BLaER1 (cell line): Measurements from ENCODE around the gene SDR9C7.
"Not testable (repeated sequence)": the region's sequence is repeated elsewhere in the genome, so short reads cannot be mapped to it uniquely, and the experiment has no call there.

Experiments
- H3K27ac ChIP-seq: shearing (Covaris generic); formaldehyde crosslinking; 2 replicates; pipeline ENCODE4 v1.8.1; 2022
- H3K27me3 ChIP-seq: shearing (Covaris generic); formaldehyde crosslinking; 2 replicates; pipeline ENCODE4 v1.8.1; 2022
- H3K36me3 ChIP-seq: shearing (Covaris generic); formaldehyde crosslinking; 2 replicates; pipeline ENCODE4 v1.8.1; 2022
- H3K4me1 ChIP-seq: shearing (Covaris generic); formaldehyde crosslinking; 2 replicates; pipeline ENCODE4 v1.8.1; 2022
- H3K4me2 ChIP-seq: shearing (Covaris generic); formaldehyde crosslinking; 2 replicates; pipeline ENCODE4 v1.8.1; 2022
- H3K4me3 ChIP-seq: shearing (Covaris generic); formaldehyde crosslinking; 2 replicates; pipeline ENCODE4 v1.8.1; 2022
- H3K9ac ChIP-seq: shearing (Covaris generic); formaldehyde crosslinking; 2 replicates; pipeline ENCODE4 v1.8.1; 2022
- H3K9me3 ChIP-seq: shearing (Covaris generic); formaldehyde crosslinking; 2 replicates; pipeline ENCODE4 v1.8.1; 2022
- H4K20me1 ChIP-seq: shearing (Covaris generic); formaldehyde crosslinking; 2 replicates; pipeline ENCODE4 v1.8.1; 2022
- Cebpa-rat ChIP-seq: shearing (Covaris generic); IDR thresholded peaks from 2 replicates; pipeline ENCODE4 v1.8.1; 2022

Gene SDR9C7

DNA sequence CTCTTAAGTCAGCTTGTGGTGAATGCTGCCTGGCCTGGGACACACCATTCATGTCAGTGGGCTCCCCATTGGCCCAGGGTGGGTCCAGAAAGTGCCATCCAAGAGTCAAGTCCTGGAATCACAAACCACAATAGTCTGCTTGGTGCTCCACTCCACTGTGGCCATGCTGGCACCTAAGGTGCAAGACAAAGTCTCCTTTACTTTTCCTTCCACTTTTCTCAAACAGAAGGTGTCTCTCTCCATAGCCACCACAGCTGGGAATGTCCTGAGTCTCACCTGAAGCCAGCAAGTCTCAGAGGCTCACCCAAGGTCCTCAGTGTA is 14.2 kb upstream of the SDR9C7 start:
- peaks cover 2% of the 10 kb centered on the region for H3K9me3 ChIP-seq
- H3K36me3 ChIP-seq = no peaks in the 10 kb centered on the region
- H3K4me1 ChIP-seq = no peaks in the 10 kb centered on the region
- H3K4me3 ChIP-seq = no peak overlapping the region
- no peak overlapping the region for H3K4me2 ChIP-seq
- no peaks in the 10 kb centered on the region for H3K27me3 ChIP-seq
- no peak overlapping the region for H3K9ac ChIP-seq
- no peaks in the 10 kb centered on the region for H4K20me1 ChIP-seq
- TF ChIP-seq Cebpa-rat = no peak
- H3K27ac ChIP-seq = no peak overlapping the region

DNA sequence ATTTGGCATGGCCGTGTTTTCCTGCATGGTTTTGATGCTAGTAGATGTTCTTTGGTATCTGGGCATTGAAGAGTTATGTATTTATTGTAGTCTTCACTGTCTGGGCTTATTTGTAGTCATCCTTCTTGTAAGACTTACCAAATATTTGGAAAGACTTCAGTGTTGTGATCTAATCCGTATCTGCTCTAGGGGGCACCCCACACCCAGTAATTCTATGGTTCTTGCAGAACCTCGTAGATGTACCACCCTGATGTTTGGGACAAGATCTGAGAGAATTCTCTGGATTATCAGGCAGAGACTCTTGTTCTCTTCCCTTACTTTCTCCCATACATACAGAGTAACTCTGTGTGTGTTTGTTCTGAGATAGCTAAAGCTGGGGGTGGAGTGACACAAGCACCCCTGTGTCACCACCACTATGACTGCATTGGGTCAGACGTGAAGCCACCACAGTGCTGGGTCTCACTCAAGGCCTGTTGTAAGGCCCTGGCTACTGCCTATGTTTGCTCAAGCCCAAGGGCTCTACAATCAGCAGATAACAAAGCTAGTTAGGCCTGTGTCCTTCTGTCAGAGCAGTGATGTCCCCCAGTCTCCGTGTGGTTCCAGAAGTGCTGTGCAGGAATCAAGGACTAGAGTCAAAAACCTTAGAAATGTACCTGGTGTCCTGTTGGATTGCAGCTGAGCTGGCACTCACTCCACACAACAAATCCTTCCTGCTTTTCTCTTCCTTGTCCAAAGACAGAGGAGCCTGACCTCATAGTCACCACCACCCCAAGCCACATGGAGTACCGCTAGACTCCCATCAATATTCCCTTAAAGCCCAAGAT is 13.6 kb upstream of the SDR9C7 start:
- Histone ChIP-seq H3K4me1 (no peaks in the 10 kb centered on the region), H3K36me3 (no peaks in the 10 kb centered on the region), H3K9me3 (peaks cover 8% of the 10 kb centered on the region), H3K27ac (no peak overlapping the region), H3K4me3 (no peak overlapping the region), H4K20me1 (no peaks in the 10 kb centered on the region), H3K27me3 (no peaks in the 10 kb centered on the region), H3K9ac (no peak overlapping the region), H3K4me2 (no peak overlapping the region)
- no peak for TF ChIP-seq Cebpa-rat

- peaks cover 12% of the 10 kb centered on the region for H3K9me3 ChIP-seq
- no peaks in the 10 kb centered on the region for H3K27me3 ChIP-seq
- H3K4me2 ChIP-seq = no peak overlapping the region
- peaks cover 14% of the 10 kb centered on the region for H3K4me1 ChIP-seq
- H3K27ac ChIP-seq = no peak overlapping the region
- H4K20me1 ChIP-seq = no peaks in the 10 kb centered on the region
- no peaks in the 10 kb centered on the region for H3K36me3 ChIP-seq
- no peak overlapping the region for H3K4me3 ChIP-seq
- no peak for TF ChIP-seq Cebpa-rat
- H3K9ac ChIP-seq = no peak overlapping the region
These were observed 9.7 kb upstream of the SDR9C7 start for GRCh38 chr12:56943878-56944277.

DNA sequence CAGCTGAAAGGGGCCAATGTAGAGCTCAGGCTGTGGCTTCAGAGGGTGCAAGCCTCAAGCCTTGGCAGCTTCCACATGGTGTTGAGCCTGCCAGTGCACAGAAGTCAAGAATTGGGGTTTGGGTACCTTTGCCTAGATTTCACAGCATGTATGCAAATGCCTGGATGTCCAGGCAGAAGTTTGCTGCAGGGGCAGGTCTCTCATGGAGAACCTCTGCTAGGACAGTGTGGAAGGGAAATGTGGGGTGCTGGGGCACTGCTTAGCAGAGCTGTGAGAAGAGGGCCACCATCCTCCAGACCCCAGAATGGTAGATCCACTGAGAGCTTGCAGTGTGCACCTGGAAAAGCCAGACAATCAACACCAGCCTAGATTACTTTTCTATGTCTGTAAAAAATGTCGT is 9.2 kb upstream of the SDR9C7 start:
- H3K9ac ChIP-seq, H3K4me2 ChIP-seq, H3K27me3 ChIP-seq, H4K20me1 ChIP-seq, H3K27ac ChIP-seq, H3K36me3 ChIP-seq, H3K4me3 ChIP-seq: not testable (repeated sequence)
- peaks cover 12% of the 10 kb centered on the region for H3K9me3 ChIP-seq
- H3K4me1 ChIP-seq = peaks cover 14% of the 10 kb centered on the region

DNA sequence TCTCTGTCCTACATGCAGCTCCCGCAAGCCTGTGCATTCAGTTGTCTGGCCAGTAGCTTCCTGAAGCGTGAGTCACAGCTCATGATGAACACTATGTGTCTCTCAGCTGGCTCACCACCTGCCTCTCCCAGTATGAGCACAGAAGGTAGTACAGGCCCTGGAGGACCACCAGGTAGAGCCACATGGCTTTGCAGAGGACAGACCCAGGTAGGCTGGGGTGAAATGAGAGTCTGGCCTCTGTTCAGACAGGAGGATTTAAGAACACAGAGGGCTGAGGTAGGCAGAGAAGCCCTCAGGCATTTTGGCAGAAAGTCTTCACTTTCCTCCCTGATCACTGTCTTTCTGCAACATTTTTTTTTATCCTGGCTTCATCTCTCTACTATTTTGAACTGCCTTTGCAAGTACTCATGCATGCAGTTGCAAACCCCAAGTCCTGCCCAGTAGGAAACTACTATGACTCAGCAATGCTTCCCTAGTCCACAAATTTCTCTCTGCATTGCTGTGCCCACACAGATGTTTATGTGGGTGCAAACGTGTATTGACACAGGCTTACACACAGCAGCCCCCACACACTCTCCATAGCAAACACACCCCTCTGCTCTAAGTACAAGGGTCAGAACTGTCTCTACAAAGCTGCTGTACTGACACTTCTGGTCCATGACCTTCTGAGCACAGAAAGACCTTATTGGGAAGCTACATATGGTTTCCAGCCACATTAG is 7.2 kb upstream of the SDR9C7 start:
- Histone ChIP-seq H4K20me1 (no peaks in the 10 kb centered on the region), H3K4me2 (peak overlapping the region; percentile 69), H3K9me3 (peaks cover 12% of the 10 kb centered on the region), H3K4me1 (peaks cover 14% of the 10 kb centered on the region), H3K9ac (no peak overlapping the region), H3K27ac (peak overlapping the region; percentile 60), H3K36me3 (no peaks in the 10 kb centered on the region), H3K27me3 (no peaks in the 10 kb centered on the region), H3K4me3 (no peak overlapping the region)
- TF ChIP-seq Cebpa-rat = no peak

GRCh38 chr12:56940942-56941298 is 6.7 kb upstream of the SDR9C7 start:
- H3K27me3 ChIP-seq, H4K20me1 ChIP-seq, H3K27ac ChIP-seq, H3K4me3 ChIP-seq, H3K9ac ChIP-seq, H3K36me3 ChIP-seq: not testable (repeated sequence)
- H3K9me3 ChIP-seq = peaks cover 12% of the 10 kb centered on the region
- peak overlapping the region; percentile 69; the same call in 1 of the 2 replicates for H3K4me2 ChIP-seq
- H3K4me1 ChIP-seq = peaks cover 14% of the 10 kb centered on the region

- TF ChIP-seq Cebpa-rat = no peak
- Histone ChIP-seq H3K27me3 (no peaks in the 10 kb centered on the region), H4K20me1 (no peaks in the 10 kb centered on the region), H3K9ac (no peak overlapping the region), H3K36me3 (no peaks in the 10 kb centered on the region), H3K4me1 (0 out of 2 replicates have a peak, but pooled peaks cover 4% of the 10 kb centered on the region), H3K27ac (no peak overlapping the region), H3K4me3 (no peak overlapping the region), H3K4me2 (no peak overlapping the region), H3K9me3 (no peaks in the 10 kb centered on the region)
These were observed 1.5 kb upstream of the SDR9C7 start for GRCh38 chr12:56935752-56936151.

GRCh38 chr12:56935157-56935556 is 949 bp upstream of the SDR9C7 start:
- no peak for TF ChIP-seq Cebpa-rat
- Histone ChIP-seq H3K4me3 (no peak overlapping the region), H3K9ac (no peak overlapping the region), H4K20me1 (no peaks in the 10 kb centered on the region), H3K36me3 (no peaks in the 10 kb centered on the region), H3K4me1 (0 out of 2 replicates have a peak, but pooled peaks cover 4% of the 10 kb centered on the region), H3K27ac (no peak overlapping the region), H3K4me2 (no peak overlapping the region), H3K27me3 (no peaks in the 10 kb centered on the region), H3K9me3 (no peaks in the 10 kb centered on the region)

DNA sequence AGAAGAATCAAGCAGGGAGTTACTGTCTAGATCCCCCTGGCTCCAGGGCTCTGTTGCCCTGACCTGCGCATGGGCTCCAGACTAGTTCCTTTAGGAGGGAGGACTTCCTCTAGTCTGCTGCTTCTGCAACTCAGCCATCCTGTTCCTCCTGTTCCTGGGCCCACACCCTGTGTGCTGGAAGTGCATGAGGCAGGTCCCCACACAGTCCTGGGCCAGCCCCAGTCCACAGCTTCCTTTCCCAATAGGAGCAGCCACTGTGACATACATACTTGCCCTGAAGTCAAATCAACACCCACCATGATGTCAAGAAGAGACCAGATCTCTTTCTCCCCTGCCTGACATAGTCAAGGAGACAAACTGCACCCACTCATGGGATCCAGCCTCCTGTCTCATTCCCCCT is 1.3 kb downstream of the SDR9C7 start:
- TF ChIP-seq Cebpa-rat = no peak
- H3K9me3 ChIP-seq = no peaks in the 10 kb centered on the region
- no peak overlapping the region for H3K4me2 ChIP-seq

GRCh38 chr12:56932146-56932545 is 2.1 kb downstream of the SDR9C7 start:
- Histone ChIP-seq H3K9ac (no peak overlapping the region), H3K9me3 (no peaks in the 10 kb centered on the region), H3K4me3 (no peak overlapping the region), H3K4me1 (0 out of 2 replicates have a peak, but pooled peaks cover 4% of the 10 kb centered on the region), H3K36me3 (no peaks in the 10 kb centered on the region), H3K27ac (no peak overlapping the region), H3K27me3 (no peaks in the 10 kb centered on the region), H3K4me2 (no peak overlapping the region), H4K20me1 (no peaks in the 10 kb centered on the region)
- TF ChIP-seq Cebpa-rat = no peak

More for the DNA sequence above, 1.3 kb downstream of the SDR9C7 start:
- H4K20me1 ChIP-seq = no peaks in the 10 kb centered on the region
- H3K4me1 ChIP-seq = 0 out of 2 replicates have a peak, but pooled peaks cover 4% of the 10 kb centered on the region
- H3K27ac ChIP-seq = no peak overlapping the region
- no peak overlapping the region for H3K4me3 ChIP-seq
- H3K36me3 ChIP-seq = no peaks in the 10 kb centered on the region
- H3K9ac ChIP-seq = no peak overlapping the region
- no peaks in the 10 kb centered on the region for H3K27me3 ChIP-seq
